Measurements from ENCODE around the gene PRKRA.

DNA sequence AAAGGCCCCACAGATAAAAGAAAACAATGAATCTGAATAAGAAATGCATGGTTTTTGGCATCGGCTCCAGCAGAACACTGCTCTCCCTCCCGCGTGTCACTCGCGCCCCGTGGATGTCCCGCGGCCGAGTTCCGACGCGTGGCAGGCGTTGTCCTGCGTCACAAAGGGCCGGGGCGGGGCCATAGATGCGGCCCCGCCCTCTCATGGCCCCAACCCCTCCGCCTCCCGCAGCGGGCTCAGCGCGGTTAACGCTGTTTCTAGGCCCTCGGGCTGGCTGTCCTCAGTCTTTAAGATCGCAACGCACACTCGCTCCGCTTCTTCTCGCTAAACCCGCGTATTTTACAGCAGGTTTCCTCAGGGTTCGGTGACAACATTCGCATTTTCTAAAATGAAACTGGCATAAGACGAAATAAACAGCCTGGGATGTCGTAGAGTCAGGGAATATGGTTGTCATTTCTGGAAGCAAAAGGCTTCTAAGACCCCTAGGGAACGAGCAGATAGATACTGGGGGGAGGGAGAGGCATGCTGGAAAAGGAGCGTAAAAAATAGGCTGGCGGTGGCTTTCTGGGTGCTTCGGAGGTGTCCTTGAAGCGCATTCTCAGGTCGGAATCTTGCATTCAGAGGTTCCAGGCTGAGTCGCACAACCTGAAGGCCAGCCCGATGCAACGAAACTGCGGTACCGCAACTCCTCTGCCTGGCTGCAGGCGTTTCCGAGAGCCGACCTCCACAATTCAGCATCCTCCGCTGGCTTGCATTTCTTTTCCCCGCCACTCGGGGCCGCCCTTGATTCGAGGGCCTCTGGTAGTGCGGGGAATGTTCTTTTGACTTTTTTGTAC is 27.7 kb upstream of the PRKRA start, which contains the start of gene FKBP7:
- peak in 1 of 2 donors; percentile 11 for TF ChIP-seq POLR2A (IDR thresholded peaks at IDR 0.05)
- TF ChIP-seq, protein P1, sequence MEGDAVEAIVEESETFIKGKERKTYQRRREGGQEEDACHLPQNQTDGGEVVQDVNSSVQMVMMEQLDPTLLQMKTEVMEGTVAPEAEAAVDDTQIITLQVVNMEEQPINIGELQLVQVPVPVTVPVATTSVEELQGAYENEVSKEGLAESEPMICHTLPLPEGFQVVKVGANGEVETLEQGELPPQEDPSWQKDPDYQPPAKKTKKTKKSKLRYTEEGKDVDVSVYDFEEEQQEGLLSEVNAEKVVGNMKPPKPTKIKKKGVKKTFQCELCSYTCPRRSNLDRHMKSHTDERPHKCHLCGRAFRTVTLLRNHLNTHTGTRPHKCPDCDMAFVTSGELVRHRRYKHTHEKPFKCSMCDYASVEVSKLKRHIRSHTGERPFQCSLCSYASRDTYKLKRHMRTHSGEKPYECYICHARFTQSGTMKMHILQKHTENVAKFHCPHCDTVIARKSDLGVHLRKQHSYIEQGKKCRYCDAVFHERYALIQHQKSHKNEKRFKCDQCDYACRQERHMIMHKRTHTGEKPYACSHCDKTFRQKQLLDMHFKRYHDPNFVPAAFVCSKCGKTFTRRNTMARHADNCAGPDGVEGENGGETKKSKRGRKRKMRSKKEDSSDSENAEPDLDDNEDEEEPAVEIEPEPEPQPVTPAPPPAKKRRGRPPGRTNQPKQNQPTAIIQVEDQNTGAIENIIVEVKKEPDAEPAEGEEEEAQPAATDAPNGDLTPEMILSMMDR (IDR thresholded peaks at IDR 0.05): peak in 1 of 3 donors; percentile 79

All from lower leg skin (tissue), 3 donors.